Thyroid gland (tissue), 4 donors: ENCODE results near the gene GPC5.

Source experiments
- CTCF ChIP-seq, 6 experiments: fragments of 200-600 bp in 3 of 6; fragments of 450-650 bp in 3 of 6; sonication (generic) in 3 of 6; IDR thresholded peaks; one replicate each; pipeline ENCODE4 v1.5.1; 2016 to 2019; ENCODE audit warnings: antibody characterized with exemption in 6 of 6, mild to moderate bottlenecking in 2 of 6, inconsistent platforms in 1 of 6, moderate library complexity in 1 of 6
- POLR2A ChIP-seq, 2 donors: fragments of 450-650 bp; IDR thresholded peaks; one replicate each; pipeline ENCODE4 v1.6.1; 2017; ENCODE audit warnings: antibody characterized with exemption in 2 of 2, mild to moderate bottlenecking in 2 of 2, moderate library complexity in 1 of 2

DNA sequence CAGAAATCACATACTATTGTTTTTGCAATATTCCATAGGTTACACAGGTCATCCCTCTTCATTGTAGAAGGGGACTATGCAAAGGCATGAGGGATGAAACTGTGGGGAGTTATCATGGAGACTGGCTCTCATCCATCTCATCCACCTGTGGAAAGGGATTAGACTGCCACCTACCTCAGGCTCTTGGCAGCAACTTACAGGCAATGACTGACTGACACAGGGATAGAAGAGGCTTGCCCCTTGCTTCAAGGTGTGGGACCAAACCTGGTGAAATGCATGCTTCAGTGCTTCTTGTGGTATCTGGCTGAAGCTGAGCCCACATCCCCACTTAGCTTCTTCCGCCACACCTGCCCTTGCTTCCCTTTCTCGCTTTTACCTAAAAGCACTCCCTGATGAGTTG lies 341.3 kb downstream of the GPC5 start:
- TF ChIP-seq CTCF (IDR thresholded peaks at IDR 0.05) (no peak), POLR2A (IDR thresholded peaks at IDR 0.05) (no peak)
